LNCAP (cell line): ENCODE measurements around the gene TRAPPC3.

Experiments used
- CTCF ChIP-seq: fragments of 450-650 bp; IDR thresholded peaks from 2 replicates; pipeline ENCODE4 v1.5.1; 2017; ENCODE audit warnings: mild to moderate bottlenecking

Gene TRAPPC3

DNA sequence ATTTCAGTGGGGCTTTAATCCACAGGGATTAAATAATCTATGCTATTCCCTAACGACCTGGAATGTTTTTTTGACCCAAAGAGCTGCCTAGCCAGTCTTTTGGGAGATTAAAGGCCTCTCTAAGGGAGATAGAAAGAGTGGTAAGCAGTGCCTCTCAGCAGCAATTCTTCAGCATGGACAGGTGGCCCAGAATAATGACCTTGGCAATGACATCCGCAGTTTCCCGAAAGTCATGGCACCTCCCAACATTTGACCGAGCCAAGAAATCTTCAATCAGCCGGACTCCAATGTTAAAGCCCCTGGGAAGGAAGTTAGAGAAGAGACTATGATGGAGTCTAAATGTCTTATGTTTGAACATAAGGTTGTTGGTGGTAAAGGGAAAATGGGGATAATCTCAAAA, 9.8 kb downstream of the TRAPPC3 start:
- TF ChIP-seq CTCF: no peak

DNA sequence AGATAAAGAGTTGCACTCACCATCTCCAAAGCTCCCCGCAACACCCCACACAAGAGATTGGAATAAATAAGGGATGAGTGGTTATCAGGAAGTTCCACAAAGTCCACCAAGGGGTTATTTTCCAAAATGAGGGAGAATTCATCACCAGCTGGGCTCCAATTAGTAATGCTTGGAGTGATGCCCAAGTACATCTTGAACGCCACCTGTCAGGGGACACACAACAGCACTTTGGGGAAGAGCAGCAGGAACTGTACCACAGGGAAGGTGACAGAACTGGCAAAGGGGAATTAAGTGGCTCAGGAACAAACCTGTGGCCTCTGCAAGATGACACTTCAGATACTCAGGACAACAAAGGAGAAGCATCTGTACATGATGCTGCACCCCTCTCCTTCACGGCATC, 11.5 kb downstream of the TRAPPC3 start:
- TF ChIP-seq CTCF: no peak

- no peak for TF ChIP-seq CTCF
These were observed 12.1 kb downstream of the TRAPPC3 start for GRCh38 chr1:36137226-36137625.

DNA sequence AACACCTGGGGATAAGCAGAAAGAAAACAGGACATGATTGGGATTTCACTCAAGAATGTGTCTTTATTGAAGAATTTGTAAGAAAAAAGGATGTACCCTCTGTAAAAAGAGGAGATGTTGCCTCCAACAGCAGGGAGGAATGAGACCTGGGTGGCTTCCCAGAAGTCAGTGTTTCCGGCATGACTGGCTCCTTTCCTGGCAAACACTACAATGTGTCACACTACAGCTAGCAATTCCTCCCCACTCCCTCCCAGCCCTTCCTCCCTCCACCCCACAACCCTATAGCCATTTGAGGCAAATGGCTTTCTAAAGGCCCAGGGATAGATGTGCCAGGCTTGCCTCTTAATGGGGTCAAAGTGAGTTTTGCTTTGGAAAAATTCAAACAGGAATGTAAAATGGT, 12.8 kb downstream of the TRAPPC3 start:
- TF ChIP-seq CTCF: no peak

GRCh38 chr1:36135796-36136195, 13.5 kb downstream of the TRAPPC3 start:
- TF ChIP-seq CTCF: no peak

GRCh38 chr1:36135330-36135667, 14.0 kb downstream of the TRAPPC3 start:
- no peak for TF ChIP-seq CTCF

- TF ChIP-seq CTCF: peak; percentile 62
These were observed 14.6 kb downstream of the TRAPPC3 start for GRCh38 chr1:36134505-36135329.

DNA sequence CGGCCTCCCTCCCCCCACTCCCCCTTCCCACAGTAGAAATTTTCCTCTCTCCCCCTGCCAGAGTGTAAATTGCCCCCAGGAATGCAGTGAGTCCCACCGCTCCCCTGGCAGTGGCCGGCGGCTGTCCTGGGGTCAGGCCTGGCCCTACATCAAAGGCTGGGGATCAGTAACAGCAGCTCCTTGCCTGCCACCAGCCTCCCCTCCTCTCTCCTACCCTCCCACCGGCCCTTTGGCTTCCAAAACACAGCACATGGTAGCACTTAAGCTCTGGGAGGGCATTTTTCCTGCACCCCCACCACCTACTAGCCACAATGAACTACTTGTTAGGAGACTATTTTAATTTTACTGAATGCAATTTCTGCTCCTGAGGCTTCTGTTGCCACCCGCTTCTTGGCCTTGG, 15.3 kb downstream of the TRAPPC3 start:
- no peak for TF ChIP-seq CTCF
